Right ventricle myocardium superior (tissue), 1 donor: Measurements from ENCODE around the gene PFKFB1. TPM values are rescaled to one million over a fixed set of nuclear protein-coding genes. Genes with fewer than 3 reads are reported as not detected.

Source experiments
- ATAC-seq: fragments of 200-7000 bp; cut with Tn5 transposase; one replicate; pipeline ENCODE4 v1.9.1; 2020; ENCODE audit warnings: mild to moderate bottlenecking; ENCODE audit not compliant: poor library complexity
- DNase-seq: peaks from one replicate; pipeline ENCODE4 v3.0.0-alpha.2; 2020
- intact Hi-C: fragments of 100-400 bp; cut with DNase I; formaldehyde crosslinking; loops from one replicate; pipeline ENCODE4 v1.11.2; 2022
- total RNA-seq: library from RNA; stranded (reverse); fragmentation: NEBNext Ultra II Directional; extraction: Animal tissue kit (Norgen Biotek cat#: 25700); gene quantifications from one replicate; pipeline ENCODE4 v1.2.1, GENCODE V29; 2021
- donor health status: DM: no; HTN: yes; CAD: no; lungs with severe emphysema.

PFKFB1 gene
- total RNA-seq, 1 donor from 2014 or later: 0.16 TPM

DNA sequence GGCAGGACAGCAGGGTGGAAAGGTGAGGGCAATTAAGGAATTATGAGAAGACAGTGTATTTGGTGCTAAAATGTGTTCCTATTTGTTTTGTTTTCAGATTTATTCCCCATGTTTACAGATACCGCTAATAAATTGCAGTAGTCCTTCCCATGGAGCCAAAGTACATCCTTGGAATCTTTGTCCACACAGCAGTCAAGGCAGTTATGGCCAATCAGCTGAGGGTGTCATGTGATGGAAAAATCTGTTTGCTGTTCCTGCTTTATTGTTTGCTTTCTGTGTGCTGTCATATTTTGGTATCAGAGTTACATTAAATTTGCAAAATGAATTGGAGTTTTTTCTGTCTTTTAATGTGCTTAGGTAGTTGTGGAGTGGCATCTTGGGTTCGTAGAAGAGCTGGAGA is 62.9 kb downstream of the PFKFB1 start:
- intact Hi-C loops: no loop called here
- DNase-seq (no peak), ATAC-seq (no peak)

DNA sequence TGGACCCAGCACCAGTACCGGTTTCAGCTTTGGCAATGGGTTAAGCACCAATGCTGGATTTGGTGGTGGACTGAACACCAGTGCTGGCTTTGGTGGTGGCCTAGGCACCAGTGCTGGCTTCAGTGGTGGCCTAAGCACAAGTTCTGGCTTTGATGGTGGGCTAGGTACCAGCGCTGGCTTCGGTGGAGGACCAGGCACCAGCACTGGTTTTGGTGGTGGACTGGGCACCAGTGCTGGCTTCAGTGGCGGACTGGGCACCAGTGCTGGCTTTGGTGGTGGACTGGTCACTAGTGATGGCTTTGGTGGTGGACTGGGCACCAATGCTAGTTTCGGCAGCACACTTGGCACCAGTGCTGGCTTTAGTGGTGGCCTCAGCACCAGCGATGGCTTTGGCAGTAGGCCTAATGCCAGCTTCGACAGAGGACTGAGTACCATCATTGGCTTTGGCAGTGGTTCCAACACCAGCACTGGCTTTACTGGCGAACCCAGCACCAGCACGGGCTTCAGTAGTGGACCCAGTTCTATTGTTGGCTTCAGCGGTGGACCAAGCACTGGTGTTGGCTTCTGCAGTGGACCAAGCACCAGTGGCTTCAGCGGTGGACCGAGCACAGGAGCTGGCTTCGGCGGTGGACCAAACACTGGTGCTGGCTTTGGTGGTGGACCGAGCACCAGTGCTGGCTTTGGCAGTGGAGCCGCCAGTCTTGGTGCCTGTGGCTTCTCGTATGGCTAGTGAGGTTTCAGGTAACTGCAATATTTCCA is 63.5 kb downstream of the PFKFB1 start:
- DNase-seq: no peak
- intact Hi-C loops: no loop called here

DNA sequence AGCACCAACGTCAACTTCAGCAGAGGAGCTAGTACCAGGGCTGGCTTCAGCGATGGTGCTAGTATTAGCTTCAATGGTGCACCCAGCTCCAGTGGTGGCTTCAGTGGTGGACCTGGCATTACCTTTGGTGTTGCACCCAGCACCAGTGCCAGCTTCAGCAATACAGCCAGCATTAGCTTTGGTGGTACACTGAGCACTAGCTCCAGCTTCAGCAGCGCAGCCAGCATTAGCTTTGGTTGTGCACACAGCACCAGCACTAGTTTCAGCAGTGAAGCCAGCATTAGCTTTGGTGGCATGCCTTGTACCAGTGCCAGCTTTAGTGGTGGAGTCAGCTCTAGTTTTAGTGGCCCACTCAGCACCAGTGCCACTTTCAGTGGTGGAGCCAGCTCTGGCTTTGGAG is 65.1 kb downstream of the PFKFB1 start:
- ATAC-seq: no peak
- DNase-seq: no peak
- intact Hi-C loops: no loop called here

More for the DNA sequence above, 63.5 kb downstream of the PFKFB1 start:
- ATAC-seq: no peak

DNA sequence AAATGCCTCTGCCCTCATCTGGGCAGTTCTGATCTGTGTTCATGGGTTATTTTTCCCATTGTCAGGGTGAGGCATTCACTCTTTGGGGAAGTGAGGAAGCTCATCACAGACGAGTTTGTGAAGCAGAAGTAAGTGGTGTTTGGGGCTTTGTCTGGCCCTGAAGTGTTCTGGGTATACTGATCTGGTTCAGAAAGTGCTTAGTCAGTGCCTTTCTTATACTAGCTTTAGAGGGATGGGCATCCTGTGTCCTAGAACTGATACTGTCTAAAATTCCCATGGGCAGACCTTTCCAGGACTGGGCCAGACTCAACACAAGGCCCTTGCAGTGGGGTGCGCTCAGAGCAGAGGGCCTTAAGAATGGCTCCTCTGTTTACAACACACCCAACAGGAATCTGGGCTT is 67.0 kb downstream of the PFKFB1 start:
- ATAC-seq: no peak
- no peak for DNase-seq
- intact Hi-C loops: no loop called here

DNA sequence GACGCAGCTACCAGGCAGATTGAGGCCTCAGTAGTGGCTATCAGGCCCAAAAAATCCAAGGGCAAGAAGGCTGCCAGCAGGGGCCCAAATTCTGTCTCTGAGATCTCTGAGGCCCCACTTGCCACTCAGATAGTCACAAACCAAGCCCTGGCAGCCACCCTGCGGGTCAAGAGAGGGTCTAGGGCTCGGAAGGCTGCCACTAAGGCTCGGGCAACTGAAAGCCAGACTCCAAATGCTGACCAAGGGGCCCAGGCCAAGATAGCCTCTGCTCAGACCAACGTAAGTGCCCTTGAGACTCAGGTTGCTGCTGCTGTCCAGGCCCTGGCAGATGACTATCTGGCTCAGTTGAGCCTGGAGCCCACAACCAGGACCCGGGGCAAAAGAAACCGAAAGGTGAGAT is 70.6 kb downstream of the PFKFB1 start:
- intact Hi-C loops: no loop called here
- no peak for ATAC-seq

DNA sequence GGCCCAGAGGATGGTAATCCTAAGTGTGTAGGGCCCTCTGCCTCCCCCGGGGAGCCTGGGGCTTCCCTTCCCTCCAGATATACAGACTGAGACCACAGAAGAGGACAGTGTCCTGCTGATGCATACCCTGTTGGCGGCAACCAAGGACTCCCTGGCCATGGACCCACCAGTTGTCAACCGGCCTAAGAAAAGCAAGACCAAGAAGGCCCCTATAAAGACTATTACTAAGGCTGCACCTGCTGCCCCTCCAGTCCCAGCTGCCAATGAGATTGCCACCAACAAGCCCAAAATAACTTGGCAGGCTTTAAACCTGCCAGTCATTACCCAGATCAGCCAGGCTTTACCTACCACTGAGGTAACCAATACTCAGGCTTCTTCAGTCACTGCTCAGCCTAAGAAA is 71.4 kb downstream of the PFKFB1 start:
- intact Hi-C loops: no loop called here
- ATAC-seq: no peak
- no peak for DNase-seq

More for the DNA sequence above, 70.6 kb downstream of the PFKFB1 start:
- DNase-seq: no peak

DNA sequence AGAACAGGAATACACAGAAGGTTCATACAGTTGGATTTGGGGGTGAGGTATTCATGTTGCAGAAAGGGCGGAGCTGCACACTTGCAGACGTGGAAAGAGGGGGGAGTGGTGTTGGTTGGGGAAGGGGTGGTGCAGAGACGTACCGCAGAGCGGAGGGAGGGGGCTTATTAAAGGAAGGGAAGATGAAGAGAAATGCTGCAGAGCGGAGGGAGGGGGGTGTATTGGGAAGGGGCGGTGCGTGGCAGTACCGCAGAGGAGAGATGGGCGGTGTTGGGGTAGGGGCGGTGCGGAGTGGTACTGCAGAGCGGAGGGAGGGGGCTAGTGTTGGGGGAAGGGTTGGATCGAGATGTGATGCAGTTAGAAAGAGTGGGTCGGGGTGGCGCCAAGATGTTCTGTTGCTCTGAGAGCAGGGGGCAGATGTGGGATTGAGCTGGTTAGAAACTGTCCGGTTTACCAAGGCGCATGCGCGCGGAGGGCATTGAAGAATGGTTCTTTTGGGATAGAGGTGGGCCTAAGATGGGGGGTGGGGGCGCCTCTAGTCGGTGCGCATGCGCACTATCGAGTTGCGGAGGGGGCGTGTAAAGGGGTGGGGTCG is 72.5 kb downstream of the PFKFB1 start:
- peak; percentile 64 for DNase-seq
- intact Hi-C loops: no loop called here
- ATAC-seq: peak; percentile 83

DNA sequence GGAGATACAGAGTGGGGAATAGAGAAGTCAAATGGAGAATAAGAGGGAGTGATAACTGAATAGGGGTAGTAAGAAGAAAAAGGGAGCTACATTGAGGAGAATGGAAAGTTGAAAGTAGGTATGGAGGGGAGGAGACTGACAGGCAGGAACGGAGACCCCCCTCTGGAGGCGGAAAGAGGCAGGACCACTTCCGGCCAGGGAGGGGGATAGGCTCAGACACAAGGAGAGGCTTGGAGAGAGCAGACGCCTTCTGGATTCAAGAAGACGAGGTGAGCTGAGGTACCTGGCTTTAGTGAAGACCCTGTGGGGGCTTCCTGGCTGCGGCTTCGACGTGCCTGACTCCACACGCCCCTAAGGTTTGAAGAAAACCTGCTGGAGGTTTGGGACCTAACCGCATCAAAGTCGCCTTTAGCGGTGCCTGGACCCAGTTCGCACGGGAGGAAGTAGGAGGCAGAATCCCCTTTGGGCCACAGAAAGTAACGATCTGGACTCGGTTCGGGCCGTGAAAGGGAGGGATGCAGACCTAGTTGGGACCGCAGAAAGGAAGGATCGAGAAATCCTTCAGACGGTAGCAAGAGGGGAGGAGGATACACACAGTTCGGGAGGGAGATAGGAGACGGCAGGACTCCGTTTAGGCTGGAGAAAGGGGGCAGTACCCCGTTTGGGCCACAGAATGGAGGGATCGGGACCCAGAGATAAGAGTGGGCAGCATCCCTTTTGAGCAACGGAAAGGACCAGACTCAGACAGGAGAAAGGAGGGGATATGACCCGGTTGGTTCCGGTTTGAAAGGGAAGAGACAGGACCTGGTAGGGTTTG is 73.2 kb downstream of the PFKFB1 start, which contains the start of gene TRO:
TRO (plus strand) TSS at position 215 of the 817 bp plus-strand sequence. CDS start 1,423 bp downstream, outside the sequence.
- intact Hi-C loops: no loop called here
- ATAC-seq: no peak
- DNase-seq: no peak

DNA sequence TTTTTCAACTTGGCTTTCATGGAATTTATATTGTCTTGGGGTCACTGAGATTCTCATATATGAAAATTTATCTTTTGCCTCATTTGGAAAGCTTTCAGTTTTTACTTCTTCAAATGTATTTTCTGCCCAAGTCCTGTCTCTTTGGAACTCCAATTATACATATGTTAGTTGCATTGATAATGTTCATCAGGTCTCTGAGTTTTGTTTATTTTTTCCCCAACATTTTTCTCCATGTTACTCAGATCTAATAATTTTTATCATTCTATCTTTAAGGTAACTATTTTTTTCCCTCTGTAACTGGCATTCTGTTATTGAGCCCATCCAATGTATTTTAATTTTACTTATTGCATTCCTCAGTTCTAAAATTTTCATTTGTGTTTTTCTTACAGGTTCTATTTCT is 84.0 kb downstream of the PFKFB1 start:
- intact Hi-C loops: no loop called here
- no peak for DNase-seq
- ATAC-seq: no peak

DNA sequence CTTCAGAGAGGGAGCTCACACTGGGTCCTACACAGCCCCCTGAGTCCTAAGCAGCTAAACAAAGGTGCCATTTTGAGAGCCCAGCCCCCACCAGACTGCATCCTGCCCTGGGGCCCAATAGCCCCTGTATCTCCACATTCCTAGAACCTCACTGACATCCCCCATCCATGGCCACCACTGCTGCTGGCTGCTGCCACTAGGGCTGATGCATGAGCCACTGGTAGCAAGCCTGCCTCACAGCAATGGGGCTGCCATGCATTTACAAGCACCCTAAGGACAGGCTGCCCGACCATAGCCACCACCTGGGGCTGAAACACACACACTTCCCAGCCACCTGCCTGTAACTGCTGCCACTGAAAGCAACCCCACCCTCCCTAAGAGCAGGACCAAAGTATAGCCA is 99.8 kb downstream of the PFKFB1 start:
- DNase-seq (no peak), ATAC-seq (no peak)
- intact Hi-C loops: loop anchor here (5.0 kb wide), 1 partner anchor 163 kb away; no protein-coding TSS in a partner anchor

DNA sequence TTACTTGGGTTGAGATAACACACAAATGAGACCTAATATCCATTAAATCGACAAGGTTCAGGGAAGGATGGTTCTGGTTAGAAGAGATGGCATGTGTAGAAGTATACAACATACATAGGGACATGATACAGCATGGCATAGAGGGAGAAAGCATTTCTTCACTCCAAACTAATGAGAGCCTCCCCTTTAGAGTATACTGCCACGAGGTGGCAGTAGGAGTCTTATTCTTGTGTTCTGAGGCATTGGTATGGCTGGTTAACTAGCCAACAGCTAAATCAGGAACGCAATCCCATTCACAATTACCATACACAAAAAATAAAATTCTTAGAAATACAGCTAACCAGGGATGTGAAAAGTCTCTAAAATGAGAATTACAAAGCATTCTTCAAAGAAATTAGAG is 102.4 kb downstream of the PFKFB1 start:
- ATAC-seq (no peak), DNase-seq (no peak)
- intact Hi-C loops: loop anchor here (5.0 kb wide), 1 partner anchor 166 kb away; no protein-coding TSS in a partner anchor

DNA sequence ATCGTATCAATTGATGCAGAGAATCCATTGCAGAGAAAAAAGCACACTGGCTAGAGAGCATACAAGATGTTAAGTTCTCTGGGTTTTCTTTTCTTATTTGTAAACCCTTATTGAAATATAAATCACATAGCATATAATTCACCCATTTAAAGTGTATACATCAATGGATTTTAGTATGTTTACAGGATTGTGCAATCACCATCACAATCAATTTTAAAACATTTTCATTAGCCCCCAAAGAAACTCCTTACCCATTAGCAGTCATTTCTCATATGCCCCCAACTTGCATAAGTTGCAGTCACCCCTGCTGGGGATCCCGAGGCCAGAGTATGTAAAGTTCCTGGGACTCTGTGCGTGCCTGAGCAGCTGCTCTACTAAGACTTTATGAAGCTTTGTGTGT is 108.2 kb downstream of the PFKFB1 start:
- intact Hi-C loops: no loop called here
- ATAC-seq (no peak), DNase-seq (no peak)

Other genes starting within 250 kb of the PFKFB1 start
- gene ITIH6, start 195.9 kb downstream of the PFKFB1 start, total RNA-seq: not detected
- gene MAGED2, start 186.4 kb downstream of the PFKFB1 start, total RNA-seq: 66.5 TPM
- gene TRO, start 73.4 kb downstream of the PFKFB1 start, total RNA-seq: 1.6 TPM
- 7.0 TPM for gene APEX2, start 6.2 kb upstream of the PFKFB1 start, total RNA-seq
- 0.51 TPM for gene ALAS2, start 36.8 kb upstream of the PFKFB1 start, total RNA-seq
- not detected for gene PAGE2B, start 80.8 kb upstream of the PFKFB1 start, total RNA-seq
- not detected for gene PAGE2, start 94.8 kb upstream of the PFKFB1 start, total RNA-seq
- gene PAGE5, start 226.2 kb upstream of the PFKFB1 start, total RNA-seq: not detected